Activated CD4-positive, alpha-beta T cell treated with anti-CD3 and anti-CD28 coated beads for 24 hours (primary cell): ENCODE measurements around the gene PXDC1.
"Not testable (repeated sequence)": the region's sequence is repeated elsewhere in the genome, so short reads cannot be mapped to it uniquely, and the experiment has no call there.

Source experiments
- DNase-seq, 2 donors: peaks; one replicate each; pipeline ENCODE4 v3.0.0-alpha.2; 2020; ENCODE audit warnings: low read depth in 2 of 2

Gene PXDC1

DNA sequence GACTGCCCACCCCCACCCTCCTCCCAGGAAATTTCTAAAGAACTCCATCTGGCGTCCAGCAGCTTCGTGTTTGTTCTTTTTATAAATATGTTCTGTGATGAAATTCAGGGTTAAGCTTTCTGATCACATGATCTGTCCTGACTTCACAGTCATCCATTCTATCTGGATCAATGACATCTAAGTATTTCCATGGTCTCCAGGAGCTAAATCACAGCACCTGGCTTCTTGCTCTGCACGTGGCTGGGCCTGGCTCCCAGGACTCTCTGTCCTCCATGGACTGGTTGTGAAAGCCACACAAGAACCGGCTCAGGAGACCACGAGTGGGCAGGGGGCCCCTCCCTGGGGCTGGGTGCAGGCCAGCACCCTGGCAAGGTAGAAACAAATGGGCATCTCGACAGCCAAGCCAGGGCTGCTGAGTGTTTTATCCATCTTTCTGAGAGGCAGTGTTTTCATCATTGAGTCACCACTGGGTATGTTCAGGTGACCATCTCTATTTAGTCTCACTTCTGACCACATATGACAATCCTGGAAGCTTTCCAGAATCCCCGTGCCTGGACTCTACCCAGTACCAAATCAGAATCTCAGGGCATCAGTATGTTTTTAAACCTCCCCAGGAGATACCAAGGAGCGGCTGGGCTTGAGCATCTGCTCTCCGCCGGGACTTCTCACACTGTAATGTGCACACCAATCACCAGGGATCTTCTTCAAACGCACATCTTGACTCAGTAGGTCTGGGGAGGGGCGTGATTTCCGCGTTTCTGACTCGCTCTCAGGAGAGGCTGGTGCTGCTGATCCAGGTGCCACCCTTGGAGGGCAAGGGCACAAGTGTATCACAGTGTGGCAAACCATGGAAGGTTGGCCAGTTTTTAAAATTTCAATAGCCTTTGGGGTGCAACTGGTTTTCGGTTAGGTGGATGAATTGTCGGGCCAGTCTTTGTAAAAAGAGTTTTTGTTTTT, 31.6 kb upstream of the PXDC1 start:
- no peak for DNase-seq

DNA sequence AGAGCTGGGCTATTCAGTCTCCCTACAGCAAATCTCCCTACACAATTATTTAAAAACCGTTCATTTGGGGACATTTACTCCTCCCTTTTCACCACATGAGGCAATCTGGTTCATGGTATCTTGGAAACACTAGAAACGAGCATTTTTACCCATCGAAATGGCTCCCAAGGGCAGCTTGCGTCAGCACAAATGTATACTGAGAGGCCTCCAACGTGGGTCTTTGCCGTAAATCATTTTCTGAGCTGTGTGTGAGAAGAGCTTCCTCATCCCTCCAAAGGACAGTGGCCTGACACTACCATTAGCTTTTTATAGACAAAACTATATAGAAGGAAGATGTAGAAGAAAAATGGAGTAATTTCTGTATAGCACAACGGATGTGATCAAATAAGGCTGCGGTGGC, 30.0 kb upstream of the PXDC1 start:
- no peak for DNase-seq

DNA sequence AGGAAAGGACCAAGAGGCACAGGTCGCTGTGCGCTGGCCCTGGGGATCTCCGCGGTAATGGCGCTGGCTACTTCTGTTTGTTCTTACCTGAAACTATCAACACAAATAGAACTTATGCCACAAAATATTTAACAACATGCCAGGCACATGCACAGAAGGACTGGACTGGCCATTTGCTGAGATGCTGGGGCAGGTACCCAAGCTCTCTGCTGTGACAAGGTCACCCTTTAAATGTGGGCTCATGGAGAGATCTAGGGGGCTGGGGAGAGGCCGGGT, 28.0 kb upstream of the PXDC1 start:
- DNase-seq: no peak

DNA sequence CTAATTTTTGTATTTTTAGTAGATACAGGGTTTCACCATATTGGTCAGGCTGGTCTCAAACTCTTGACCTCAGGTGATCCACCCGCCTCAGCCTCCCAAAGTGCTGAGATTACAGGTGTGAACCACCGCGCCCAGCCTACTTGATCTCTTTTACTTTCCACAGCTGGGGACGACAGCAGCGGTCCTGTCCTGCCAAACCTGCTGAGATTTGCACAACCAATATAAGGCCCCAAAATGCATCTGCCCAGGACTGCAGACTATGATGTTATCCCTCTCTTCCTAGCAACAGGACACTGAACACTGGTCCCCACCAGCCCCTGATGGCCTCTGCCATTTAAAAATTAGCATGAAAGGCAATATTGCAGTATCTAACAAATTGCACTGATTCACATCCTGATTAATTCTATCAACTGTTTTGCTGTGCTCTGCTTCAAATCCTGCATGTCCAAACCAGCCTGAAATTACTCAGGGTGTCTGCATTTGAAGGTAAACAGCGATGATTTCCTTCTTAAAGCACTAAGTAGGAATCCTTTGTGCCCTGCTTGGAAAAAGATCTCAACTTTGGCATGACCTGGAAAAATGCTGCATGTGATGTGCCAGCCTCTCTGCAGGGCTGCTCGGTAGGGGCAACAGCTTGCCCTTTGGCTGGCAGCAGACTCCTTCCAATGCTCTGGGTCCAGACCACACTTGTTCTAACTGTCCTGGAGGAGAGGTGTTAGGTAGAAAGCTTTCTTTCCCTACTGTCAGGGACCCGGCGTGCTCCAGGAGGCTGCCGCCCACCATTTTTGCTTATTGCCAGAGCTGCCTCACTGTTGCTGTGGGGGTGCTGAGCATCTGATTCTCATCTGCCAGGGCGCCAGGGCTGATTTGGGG, 27.4 kb upstream of the PXDC1 start:
- DNase-seq: no peak

DNA sequence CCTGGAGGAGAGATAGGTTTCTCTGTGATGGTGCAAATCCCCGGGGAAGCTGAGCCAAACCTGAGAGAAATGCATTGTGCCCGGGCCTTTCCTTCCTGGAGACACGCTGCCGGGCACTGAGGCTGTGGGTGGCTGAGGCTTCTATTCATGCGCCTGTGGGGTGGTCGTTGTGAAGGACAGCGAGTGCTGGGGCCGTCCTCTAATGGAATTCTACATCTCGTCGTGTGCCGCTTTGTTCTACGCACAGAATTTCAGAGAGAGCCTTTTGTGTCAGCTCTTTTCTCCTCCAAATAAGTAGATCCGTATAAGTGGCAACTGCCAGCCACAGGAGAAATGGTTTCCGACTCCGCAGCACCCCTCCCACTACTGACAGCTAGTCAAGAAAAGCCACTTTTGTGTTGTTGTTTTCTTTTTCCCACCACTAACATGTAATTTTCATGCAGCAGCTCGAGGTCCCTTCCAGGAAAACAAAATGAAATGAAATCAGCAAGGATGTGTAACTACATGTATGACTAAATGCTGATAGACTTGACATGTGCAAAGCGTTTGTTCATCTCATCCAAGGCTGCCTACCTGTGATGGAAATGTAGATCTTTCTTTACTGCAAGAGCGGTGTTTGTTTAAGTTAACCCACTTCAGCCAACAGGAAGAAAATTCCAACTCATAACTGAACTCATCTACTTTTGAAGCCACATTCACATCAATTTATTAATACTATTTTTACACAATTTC, 26.4 kb upstream of the PXDC1 start:
- DNase-seq: no peak

DNA sequence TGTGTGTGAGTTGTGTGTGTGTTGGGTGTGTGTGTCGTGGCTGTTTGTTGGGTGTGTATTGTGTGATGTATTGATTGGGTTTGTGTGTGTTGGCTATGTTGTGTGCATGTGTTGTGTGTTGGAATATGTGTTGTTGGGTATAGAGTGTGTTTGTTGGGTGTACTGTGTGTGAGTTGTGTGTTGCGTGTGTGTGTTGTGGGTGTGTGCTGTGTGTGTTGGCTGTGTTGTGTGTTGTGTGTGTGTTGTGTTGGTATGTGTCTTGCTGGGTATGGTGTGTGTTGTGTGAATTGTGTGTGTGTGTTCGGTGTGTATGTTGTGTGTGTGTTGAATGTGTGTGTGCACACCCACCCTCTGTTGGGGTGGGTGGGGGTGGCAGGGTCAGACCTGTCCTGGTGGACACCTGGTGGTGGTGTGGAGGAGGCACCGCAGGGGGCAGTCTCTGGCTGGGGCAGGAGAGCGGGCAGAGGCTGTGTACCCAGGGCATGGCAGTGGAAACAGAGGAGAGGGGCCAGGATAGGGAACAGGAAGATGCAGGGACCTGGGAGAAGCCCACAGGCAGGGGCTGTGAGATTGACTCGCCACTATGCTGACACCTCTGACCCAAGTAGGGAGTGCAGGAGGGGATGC, 25.5 kb upstream of the PXDC1 start:
- no peak for DNase-seq

DNA sequence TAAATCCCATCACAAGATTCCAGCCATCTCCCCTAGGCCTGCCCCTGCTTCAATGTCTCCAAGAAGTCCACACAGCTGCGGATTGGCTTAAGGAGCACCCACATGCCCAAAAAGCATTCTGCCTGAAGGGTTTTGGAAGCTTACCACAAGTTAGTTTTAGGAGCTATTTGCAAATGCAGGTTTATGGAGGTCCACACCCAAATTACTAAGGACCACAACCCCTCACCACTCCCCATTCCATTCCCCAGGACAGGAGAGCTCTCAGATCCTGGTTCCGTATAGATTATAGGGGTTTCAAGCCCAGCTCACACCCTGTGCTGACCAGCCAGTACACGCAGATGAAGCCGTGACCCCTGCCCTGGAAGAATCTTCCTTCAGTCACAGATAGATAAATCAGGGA, 24.3 kb upstream of the PXDC1 start:
- DNase-seq: no peak

DNA sequence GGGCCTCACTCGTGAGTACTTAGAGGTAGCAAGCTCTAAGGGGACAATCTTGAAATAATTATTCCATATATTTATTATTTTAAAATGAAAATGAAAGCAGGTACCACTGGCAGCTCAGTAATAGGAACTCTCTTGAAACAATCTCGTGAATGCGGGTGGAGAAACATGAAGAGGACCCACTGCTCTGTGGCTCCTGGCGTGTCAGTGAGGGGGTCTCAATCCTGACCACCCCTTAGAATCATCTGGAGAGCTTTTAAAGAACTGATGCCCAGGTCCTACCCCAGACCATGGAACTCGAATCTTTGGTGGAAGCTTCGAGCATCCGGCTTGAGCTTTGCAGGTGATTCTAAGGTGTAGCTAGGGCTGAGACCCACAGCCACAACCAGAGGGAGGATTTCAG, 23.9 kb upstream of the PXDC1 start:
- no peak for DNase-seq

DNA sequence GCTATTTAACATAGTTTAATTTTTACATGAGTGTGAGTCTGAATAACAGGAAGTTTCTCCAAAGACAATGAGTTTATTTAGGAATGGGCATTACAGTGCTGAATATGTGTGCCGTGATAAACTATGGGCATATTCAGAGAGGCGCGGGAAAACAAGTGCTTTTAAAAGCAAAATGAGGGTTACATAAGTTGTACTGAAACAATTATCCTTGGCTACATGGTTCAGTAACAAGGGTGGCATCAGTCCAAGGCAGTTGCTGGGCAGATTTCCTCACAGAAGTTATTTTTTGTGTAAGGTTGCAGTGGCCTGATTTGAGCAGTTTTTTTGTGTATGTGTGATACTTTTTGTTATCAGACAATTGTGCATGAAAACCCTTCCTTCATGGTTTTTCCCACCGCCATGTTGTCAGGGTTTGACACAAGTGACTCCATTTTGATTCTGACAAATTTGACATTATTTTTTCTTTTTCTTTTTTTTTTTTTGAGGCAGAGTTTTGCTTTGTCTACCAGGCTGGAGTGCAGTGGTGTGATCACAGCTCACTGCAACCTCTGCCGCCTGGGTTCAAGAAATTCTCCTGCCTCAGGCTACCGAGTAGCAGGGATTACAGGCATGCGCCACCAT, 22.3 kb upstream of the PXDC1 start:
- DNase-seq: no peak

DNA sequence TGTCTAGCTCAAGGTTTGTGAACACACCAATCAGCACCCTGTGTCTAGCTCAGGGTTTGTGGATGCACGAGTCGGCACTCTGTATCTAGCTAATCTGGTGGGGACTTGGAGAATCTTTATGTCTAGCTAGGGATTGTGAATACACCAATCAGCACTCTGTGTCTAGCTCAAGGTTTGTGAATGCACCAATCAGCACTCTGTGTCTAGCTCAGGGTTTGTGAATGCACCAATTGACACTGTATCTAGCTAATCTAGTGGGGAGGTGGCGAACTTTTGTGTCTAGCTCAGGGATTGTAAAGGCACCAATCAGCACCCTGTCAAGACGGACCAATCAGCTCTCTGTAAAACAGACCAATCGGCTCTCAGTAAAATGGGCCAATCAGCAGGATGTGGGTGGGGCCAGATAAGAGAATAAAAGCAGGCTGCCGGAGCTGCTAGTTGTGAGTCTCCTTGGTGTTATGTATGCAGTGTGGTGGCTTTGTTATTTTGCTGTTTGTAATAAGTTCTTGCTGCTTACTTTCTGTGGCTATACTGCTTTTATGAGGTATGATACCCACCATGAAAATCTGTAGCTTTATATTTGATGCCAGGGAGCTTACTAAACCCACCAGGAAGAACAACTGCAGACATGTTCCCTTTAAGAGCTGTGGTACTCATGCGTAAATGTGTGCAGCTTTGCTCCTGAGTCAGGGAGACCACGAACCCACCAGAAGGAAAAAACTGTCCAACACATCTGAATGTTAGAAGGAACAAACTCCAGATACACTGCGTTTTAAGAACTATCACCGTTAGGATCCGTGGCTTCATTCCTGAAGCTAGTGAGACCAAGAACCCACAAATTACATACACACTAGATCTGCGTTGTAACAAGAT, 20.9 kb upstream of the PXDC1 start:
- not testable (repeated sequence) for DNase-seq

DNA sequence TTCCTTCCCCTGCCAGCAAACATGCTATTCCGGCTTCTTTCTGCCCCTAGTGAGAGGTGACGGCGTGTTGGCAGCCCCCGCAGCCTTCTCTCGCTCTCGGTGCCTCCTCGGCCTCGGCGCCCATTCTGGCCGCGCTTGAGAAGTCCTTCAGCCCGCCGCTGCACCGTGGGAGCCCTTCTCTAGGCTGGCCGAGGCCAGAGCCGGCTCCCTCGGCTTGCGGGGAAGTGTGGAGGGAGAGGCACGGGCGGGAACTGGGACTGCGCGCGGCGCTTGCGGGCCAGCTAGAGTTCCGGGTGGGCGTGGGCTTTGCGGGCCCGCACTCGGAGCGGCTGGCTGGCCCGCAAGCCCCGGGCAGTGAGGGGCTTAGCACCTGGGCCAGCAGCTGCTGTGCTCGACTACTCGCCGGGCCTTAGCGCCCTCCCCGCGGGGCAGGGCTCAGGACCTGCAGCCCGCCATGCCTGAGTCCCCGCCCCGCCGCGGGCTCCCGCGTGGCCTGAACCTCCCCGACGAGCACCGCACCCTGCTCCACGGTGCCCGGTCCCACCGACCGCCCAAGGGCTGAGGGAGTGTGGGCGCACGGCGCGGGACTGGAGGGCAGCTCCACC, 20.0 kb upstream of the PXDC1 start:
- no peak for DNase-seq

DNA sequence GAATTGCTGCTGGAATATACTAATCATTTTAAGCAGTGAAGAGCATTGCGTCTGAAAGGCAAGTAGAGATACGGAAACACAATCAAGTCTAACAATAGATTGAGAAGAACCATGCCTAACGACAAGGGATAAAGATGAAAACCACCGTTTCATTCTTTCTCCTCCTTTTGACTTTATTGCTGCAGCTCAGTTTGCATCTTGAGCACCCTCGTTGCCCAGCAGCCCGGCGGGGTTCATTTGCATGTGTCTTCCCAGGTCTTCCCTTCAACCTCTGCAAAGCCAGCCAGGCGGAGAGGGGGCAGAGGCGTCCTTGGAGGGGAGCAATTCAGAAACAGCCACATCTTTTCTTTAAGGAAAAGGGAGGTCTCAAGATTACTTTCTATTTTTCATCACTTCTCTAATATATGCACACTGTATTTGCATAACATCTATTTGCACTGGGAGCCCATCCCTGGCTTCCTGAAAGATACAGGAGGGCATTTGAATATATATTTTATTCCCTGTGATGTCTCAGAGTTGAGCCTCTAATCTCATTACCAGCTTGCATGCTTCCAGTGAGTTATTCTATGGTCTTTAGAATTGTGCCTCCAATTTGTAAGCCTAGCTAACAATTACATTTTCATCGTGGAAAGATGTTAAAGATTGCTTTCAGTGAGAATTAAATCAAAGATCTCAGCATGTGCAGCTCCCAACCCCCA, 18.7 kb upstream of the PXDC1 start:
- no peak for DNase-seq

DNA sequence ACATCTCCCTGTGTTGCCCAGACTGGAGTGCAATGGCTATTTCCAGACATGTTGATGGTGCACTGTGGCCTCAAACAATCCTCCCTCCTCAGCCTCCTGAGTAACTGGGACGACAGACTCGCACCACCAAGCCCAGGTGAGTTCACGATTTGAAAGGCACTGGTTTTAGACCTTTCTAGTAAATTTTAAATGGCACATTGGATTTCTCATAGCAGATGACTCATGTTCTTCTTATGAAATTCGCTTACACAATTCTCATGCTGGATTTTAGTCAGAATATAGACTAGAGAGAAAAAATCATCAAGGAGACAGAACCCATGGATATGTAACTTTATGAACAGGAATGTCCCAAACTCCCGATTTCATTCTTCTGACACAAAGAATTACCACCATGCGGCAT, 18.1 kb upstream of the PXDC1 start:
- DNase-seq: no peak

DNA sequence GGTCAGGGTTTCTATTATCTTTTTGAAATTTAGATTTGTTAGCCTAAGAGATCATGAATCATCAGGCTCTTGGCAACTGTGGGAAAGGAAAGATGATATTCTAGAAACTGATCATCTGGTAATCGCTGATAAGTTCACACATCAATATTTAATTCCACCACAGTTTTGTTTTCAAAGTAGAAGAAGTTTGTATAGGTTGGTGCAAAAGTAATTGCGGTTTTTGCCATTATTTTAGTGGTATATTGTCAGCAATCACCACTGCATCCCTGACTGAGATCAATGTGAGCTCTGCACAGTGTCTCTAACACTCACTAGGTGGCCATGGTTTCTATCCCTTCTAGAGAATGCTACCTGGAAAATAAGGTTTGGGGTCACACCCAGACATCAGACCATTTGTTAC, 17.0 kb upstream of the PXDC1 start:
- DNase-seq: no peak

DNA sequence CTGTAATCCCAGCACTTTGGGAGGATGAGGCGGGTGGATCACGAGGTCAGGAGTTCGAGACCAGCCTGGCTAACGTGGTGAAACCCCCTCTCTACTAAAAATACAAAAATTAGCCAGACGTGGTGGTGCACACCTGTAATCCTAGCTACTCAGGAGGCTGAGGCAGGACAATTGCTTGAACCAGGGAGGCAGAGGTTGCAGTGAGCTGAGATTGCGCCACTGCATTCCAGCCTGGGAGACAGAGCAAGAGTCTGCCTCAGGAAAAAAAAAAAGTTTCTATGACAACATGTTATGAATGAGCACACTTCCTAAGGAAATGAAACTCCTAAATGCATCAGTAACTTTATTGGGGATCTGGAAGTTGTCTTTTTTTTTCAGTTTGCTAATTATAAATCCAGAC, 16.0 kb upstream of the PXDC1 start:
- DNase-seq: not testable (repeated sequence)

DNA sequence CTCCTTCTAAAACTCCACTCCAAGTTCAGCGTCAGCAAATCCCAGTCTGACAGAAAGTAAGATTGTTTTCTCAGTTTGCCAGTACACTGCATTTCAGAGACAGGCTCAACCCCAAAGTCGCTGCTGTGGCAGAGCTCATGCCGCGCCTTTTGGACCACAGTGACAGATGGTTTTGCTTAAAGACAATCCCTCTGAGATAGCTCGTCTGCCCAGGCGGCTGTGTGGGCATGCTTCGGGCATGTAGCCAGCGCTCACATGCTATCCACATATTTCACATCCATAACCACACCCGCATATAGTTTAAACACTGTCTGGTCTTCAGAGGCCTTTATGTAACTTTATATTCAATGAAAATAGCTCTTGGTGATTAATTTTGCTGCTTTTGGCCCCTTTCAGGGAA, 14.7 kb upstream of the PXDC1 start:
- no peak for DNase-seq

DNA sequence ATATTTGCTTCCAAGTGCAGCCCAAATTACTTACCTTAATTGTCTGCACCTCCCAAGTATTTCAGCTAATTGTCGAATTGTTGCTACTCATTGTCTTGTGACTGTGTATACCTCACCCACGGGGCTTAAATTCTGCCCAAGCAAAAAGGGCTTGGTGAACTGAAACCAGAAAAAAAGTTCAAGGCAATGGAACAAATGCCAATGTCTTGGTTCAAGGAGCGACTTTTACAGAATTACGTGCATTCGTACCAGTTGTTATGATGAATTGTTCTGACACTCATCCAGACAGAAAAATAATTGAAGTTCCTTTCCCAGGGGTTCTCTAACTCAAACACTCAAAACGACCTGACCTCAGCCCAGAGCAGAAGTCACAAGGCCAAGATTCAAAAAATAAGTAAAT, 13.9 kb upstream of the PXDC1 start:
- no peak for DNase-seq

DNA sequence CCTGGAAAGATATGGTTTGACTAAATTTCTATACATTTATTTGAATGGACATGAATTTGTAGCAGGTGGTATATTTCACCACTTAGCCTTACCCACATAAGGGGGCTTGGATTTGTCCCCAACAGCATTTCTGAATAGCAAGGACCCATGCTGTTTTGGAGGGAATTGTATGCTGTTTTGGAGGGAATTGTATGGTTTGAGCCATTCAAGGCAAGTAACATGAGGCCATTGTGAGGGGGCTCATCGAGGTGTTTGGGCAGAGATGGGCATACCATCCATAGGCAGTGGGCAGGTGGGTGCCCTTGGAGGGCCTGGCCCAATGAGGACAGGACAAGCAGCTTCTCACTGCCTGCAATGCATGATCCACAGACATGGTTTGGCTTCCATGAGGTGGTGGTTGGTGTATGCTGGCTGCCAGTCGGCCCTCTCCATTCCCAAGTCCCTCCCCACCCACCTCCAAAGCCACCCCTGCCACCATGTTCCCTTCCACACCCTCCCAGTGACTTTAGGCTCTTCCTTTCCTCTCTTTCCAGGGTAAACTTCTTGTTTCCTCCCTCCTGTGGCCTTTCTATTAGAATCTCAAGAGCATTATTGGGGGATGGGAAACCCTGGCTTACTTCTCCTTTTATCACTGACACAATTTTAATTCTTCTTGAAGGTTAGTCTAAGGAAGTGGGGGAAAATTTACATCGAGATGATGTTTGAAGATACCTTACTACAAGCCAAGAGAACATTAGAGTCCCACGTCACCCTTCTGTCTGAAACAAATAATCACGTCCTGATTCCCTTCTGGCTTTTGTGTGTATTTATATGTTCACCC, 13.2 kb upstream of the PXDC1 start:
- no peak for DNase-seq

DNA sequence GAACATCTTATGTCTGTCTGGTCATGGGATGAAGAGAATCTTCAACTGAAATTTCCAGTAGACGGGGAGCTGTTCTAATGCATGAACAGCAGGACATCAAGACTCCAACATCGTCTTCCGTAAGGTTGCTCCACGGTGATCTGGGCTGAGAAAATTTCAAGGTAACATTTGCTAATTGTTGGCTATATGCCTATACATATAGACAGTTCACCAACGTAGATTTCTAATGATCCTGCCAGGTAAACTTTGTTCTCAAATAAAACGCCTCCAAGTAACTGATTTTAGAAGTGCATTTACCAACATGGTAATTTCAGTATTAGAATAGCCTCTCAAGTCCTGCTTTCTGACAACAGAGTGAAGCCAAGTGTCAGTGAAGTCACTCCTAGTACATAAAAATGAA, 11.3 kb upstream of the PXDC1 start:
- DNase-seq: no peak
